ENCODE results near the gene VWA5B2. TPM values are rescaled to one million over a fixed set of nuclear protein-coding genes. Genes with fewer than 3 reads are reported as not detected.

The VWA5B2 gene
- total and polyA plus RNA-seq, 9 of the 15 experiments (the other 6 are each of a cell fraction or from before 2014, with no cell fraction given): 0.04 TPM; not detected in 8

DNA sequence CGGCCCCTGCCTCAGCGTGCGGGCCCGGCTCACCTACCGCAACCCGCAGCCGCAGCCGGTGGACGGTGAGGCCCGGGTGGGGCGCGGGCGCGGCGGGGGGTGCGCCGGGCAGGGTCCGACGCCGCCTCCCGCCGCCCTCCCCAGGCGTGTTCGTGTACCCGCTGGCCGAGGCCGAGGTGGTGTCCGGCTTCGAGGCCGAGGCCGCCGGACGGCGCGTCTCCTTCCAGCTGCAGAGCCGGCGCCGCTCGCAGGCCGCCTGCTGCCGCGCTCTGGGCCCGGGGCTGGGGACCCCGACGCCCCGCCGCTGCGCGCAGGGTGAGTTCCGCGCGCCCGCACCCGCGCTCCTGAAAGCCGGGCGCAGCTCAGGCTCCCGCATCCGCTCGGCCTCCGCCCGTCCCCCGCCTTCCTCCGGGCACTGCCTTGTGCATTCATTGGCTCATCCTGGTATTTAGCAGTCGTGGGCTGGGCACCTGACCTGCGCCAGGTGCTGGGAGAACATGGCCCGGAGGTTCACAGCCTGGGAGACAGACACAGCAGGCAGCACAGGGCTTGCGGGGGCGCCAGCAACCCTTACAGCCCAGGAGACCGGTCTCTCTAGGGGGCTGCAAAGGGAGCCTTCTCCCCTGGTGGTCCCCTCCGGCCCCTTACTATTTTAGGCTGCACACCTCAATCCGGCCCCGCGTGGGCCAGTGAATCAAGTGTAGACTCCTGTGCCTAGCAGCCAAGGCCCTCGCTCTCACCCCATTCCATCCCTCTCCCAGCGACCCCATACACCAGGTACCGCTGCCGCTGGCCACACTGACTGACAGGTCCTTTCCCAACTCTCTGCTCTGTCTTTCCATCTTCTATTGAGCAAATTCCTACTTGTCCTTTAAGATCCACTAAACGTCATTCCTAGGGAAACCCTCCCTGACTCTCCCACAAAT is 1.5 kb downstream of the VWA5B2 start:
- no peak overlapping the region for H3K27ac ChIP-seq (ENCODE audit: extremely low read depth, low read depth, low read length)
- H3K36me3 ChIP-seq (ENCODE audit: control insufficient read depth, insufficient read depth, low read length): no peaks in the 10 kb centered on the region
- no peaks in the 10 kb centered on the region for H3K79me2 ChIP-seq (ENCODE audit: control insufficient read depth, insufficient read depth, low read length)
- 39% methylated on average over 13 of the region's 79 CpGs for WGBS (ENCODE audit: insufficient coverage, low coverage, missing lambda C conversion rate)
- in situ Hi-C loops (cut with MboI): no loop called here
- FAIRE-seq: no peak
- peaks cover 44 to 69% of the 10 kb centered on the region in 2 experiments for H3K27me3 ChIP-seq (ENCODE audit: control insufficient read depth in 2 of 2, insufficient read depth in 2 of 2, low read length in 2 of 2)
- no peak overlapping the region for H2AFZ ChIP-seq (ENCODE audit: low read depth, low read length)
- TF ChIP-seq YBX1 (IDR thresholded peaks at IDR 0.05) (no peak), PHF8 (IDR thresholded peaks at IDR 0.05; ENCODE audit: borderline replicate concordance, low read length) (no peak), CAMTA2 (CRISPR knock-in tag; conservative IDR thresholded peaks at IDR 0.05) (no peak), ILF3 (IDR thresholded peaks at IDR 0.05; ENCODE audit: borderline replicate concordance) (no peak)
- TF ChIP-seq, protein P1, sequence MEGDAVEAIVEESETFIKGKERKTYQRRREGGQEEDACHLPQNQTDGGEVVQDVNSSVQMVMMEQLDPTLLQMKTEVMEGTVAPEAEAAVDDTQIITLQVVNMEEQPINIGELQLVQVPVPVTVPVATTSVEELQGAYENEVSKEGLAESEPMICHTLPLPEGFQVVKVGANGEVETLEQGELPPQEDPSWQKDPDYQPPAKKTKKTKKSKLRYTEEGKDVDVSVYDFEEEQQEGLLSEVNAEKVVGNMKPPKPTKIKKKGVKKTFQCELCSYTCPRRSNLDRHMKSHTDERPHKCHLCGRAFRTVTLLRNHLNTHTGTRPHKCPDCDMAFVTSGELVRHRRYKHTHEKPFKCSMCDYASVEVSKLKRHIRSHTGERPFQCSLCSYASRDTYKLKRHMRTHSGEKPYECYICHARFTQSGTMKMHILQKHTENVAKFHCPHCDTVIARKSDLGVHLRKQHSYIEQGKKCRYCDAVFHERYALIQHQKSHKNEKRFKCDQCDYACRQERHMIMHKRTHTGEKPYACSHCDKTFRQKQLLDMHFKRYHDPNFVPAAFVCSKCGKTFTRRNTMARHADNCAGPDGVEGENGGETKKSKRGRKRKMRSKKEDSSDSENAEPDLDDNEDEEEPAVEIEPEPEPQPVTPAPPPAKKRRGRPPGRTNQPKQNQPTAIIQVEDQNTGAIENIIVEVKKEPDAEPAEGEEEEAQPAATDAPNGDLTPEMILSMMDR (IDR thresholded peaks at IDR 0.05 in 2 of 3, conservative IDR thresholded peaks at IDR 0.05 in 1 of 3; ENCODE audit: insufficient read depth in 2 of 3, low read depth in 1 of 3, low read length in 3 of 3): no peak
- no peak overlapping the region for H3K9ac ChIP-seq (ENCODE audit: insufficient read depth in 1 of 2, low read depth in 2 of 2, low read length in 2 of 2)
- H3K4me2 ChIP-seq (ENCODE audit: insufficient read depth, low read length): no peak overlapping the region
- ChIA-PET CTCF (ENCODE audit: low intra/inter-chr PET ratio) (no interaction called here), POLR2A (interaction anchor here (0.6 to 1.7 kb wide), 3 partner anchors 9 to 519 kb away, joined by 3 to 6 read pairs (median 3); no protein-coding TSS in a partner anchor)
- no peaks in the 10 kb centered on the region for H3K9me3 ChIP-seq (replicated peaks; ENCODE audit: control insufficient read depth, insufficient read depth, low read depth, low read length)
- H4K20me1 ChIP-seq (replicated peaks; ENCODE audit: control insufficient read depth, insufficient read depth, low read length): peaks cover 15% of the 10 kb centered on the region
- intact Hi-C loops (cut with micrococcal nuclease): no loop called here
- no peak for ATAC-seq
- H3K4me1 ChIP-seq (replicated peaks in 1 of 2; ENCODE audit: control insufficient read depth in 2 of 2, insufficient read depth in 2 of 2, low read length in 2 of 2): peaks cover 0 to 33% of the 10 kb centered on the region in 2 experiments; a peak in 3 of 5 replicates
- no peak for DNase-seq (ENCODE audit: extremely low read depth in 1 of 4, low spot score in 3 of 4)
- no TSS peak for BruUV-seq (replicated peaks)
- no peak overlapping the region for H3K4me3 ChIP-seq
- no peaks in the 10 kb centered on the region for H3K9me1 ChIP-seq (ENCODE audit: control insufficient read depth, insufficient read depth, low read length)

Data from K562 (cell line).